HCT116 (cell line): ENCODE measurements around the gene RCBTB2. TPM values are rescaled to one million over a fixed set of nuclear protein-coding genes. Genes with fewer than 3 reads are reported as not detected.

Experiments
- ATAC-seq: fragments of 200-7000 bp; cut with Tn5 transposase; 2 replicates; pipeline ENCODE4 v1.9.1; 2020; ENCODE audit warnings: mild to moderate bottlenecking, moderate library complexity
- BruUV-seq: library from RNA; stranded (reverse); fragments of 400-500 nt; replicated peaks from 2 replicates; lab custom pipeline; 2021; lab: Mats Ljungman, UMichigan
- CTCF ChIA-PET: fragments of 300-600 bp; sonication (Branson Sonifier 250); formaldehyde crosslinking; loops from one replicate; lab custom pipeline; 2021; ENCODE audit warnings: antibody characterized with exemption; lab: Charles Lee
- POLR2A ChIA-PET: fragments of 300-600, 350-600 bp; sonication (Branson Sonifier 250); formaldehyde crosslinking; loops from one replicate; lab custom pipeline; 2021; ENCODE audit warnings: antibody characterized with exemption; lab: Charles Lee
- RAD21 ChIA-PET, 2 experiments: fragments of 300-600 bp; sonication (Branson Sonifier 250); formaldehyde crosslinking; loops; one replicate each; lab custom pipeline; 2023; ENCODE audit warnings: low total read pairs in 2 of 2; ENCODE audit not compliant: uncharacterized antibody in 2 of 2, unreplicated experiment in 2 of 2, low non-redundant PET in 1 of 2; lab: Charles Lee
- DNase-seq: peaks from one replicate; pipeline ENCODE4 v3.0.0-alpha.2; 2010; ENCODE audit warnings: low read depth, low spot score
- H2AFZ ChIP-seq: fragments of 200-600 bp; shearing (Covaris generic), sonication (generic); 2 replicates; pipeline ENCODE4 v1.6.1; 2017; ENCODE audit warnings: low read depth, mixed run types, mixed read lengths, antibody characterized with exemption, low read length; ENCODE audit not compliant: poor library complexity, severe bottlenecking
- H3K27ac ChIP-seq: 2 replicates; pipeline ENCODE4 v1.5.1; 2012; ENCODE audit warnings: low read depth, low read length
- H3K27me3 ChIP-seq: fragments of 200-600 bp; sonication (generic); 2 replicates; pipeline ENCODE4 v1.6.1; 2016; ENCODE audit warnings: mixed run types, low read length, mixed read lengths; ENCODE audit not compliant: insufficient read depth
- H3K36me3 ChIP-seq, 2 experiments: fragments of 200-500 bp in 1 of 2; fragments of 200-600 bp in 1 of 2; sonication (Bioruptor generic) in 1 of 2; sonication (generic) in 1 of 2; 2 replicates each; pipeline versions ENCODE4 v1.5.1 to v1.6.1; 2014 to 2016; ENCODE audit warnings: low read length in 2 of 2, inconsistent platforms in 1 of 2, mixed read lengths in 1 of 2, mixed run types in 1 of 2; ENCODE audit not compliant: insufficient read depth in 2 of 2, control insufficient read depth in 1 of 2
- H3K4me1 ChIP-seq, 2 experiments: fragments of 200-600 bp in 1 of 2; sonication (generic) in 1 of 2; 2 replicates each; pipeline versions ENCODE4 v1.5.1 to v1.6.1; 2012 to 2017; ENCODE audit warnings: low read length in 2 of 2, inconsistent platforms in 1 of 2, mild to moderate bottlenecking in 1 of 2, mixed read lengths in 1 of 2, mixed run types in 1 of 2, moderate library complexity in 1 of 2; ENCODE audit not compliant: insufficient read depth in 2 of 2, control insufficient read depth in 1 of 2
- H3K4me2 ChIP-seq: fragments of 200-600 bp; sonication (generic); 2 replicates; pipeline ENCODE4 v1.6.1; 2017; ENCODE audit warnings: mixed run types, low read length, mixed read lengths
- H3K4me3 ChIP-seq, 2 experiments: fragments of 200-600 bp in 1 of 2; sonication (generic) in 1 of 2; replicated peaks in 1 of 2; 2 replicates each; pipeline ENCODE4 v1.5.1; 2011 to 2016; ENCODE audit warnings: low read length in 2 of 2, control low read depth in 1 of 2, low read depth in 1 of 2, mild to moderate bottlenecking in 1 of 2, mixed read lengths in 1 of 2, mixed run types in 1 of 2
- H3K79me2 ChIP-seq: fragments of 200-600 bp; sonication (generic); 2 replicates; pipeline ENCODE4 v1.6.1; 2017; ENCODE audit warnings: mild to moderate bottlenecking, mixed run types, low read length, moderate library complexity, mixed read lengths; ENCODE audit not compliant: insufficient read depth
- H3K9ac ChIP-seq: fragments of 200-600 bp; sonication (generic); 2 replicates; pipeline ENCODE4 v1.6.1; 2016; ENCODE audit warnings: low read length, mixed read lengths
- H3K9me2 ChIP-seq: fragments of 200-600 bp; sonication (generic), shearing (Covaris generic); 2 replicates; pipeline ENCODE4 v1.6.1; 2017; ENCODE audit warnings: mixed run types, mild to moderate bottlenecking, moderate library complexity; ENCODE audit not compliant: insufficient read depth
- H3K9me3 ChIP-seq, 2 experiments: fragments of 200-500 bp in 1 of 2; fragments of 200-600 bp in 1 of 2; sonication (Bioruptor generic) in 1 of 2; sonication (generic) in 1 of 2; 2 replicates each; pipeline ENCODE4 v1.6.1; 2014 to 2017; ENCODE audit warnings: low read length in 2 of 2, mixed read lengths in 2 of 2, inconsistent platforms in 1 of 2, low read depth in 1 of 2, mild to moderate bottlenecking in 1 of 2, mixed run types in 1 of 2, moderate library complexity in 1 of 2; ENCODE audit not compliant: control insufficient read depth in 1 of 2, insufficient read depth in 1 of 2
- H4K20me1 ChIP-seq: fragments of 200-600 bp; sonication (generic), shearing (Covaris generic); 2 replicates; pipeline ENCODE4 v1.6.1; 2017; ENCODE audit warnings: mixed run types, mild to moderate bottlenecking, moderate library complexity; ENCODE audit not compliant: insufficient read depth
- CEBPB ChIP-seq: IDR thresholded peaks from 2 replicates; pipeline ENCODE4 v1.6.1; 2012; ENCODE audit warnings: low read depth
- EGR1 ChIP-seq: IDR thresholded peaks from 2 replicates; pipeline ENCODE4 v1.6.1; 2012; ENCODE audit warnings: low read depth
- SP1 ChIP-seq: IDR thresholded peaks from 2 replicates; pipeline ENCODE4 v1.6.1; 2012; ENCODE audit warnings: low read depth
- TCF7L2 ChIP-seq: IDR thresholded peaks from 2 replicates; pipeline ENCODE4 v1.7.0; 2011; ENCODE audit warnings: borderline replicate concordance, inconsistent platforms; ENCODE audit not compliant: insufficient read depth, insufficient read length; ENCODE audit errors: extremely low read depth
- ZFX ChIP-seq: fragments of 450-650 bp; IDR thresholded peaks from 2 replicates; pipeline ENCODE4 v1.6.1; 2017
- intact Hi-C: fragments of 100-400 bp; cut with micrococcal nuclease; formaldehyde crosslinking; loops from 2 replicates; pipeline ENCODE4 v1.10.0; 2022
- total RNA-seq: library from RNA; stranded (reverse); gene quantifications from one replicate; pipeline ENCODE4 v1.2.1, GENCODE V29; 2021; ENCODE audit not compliant: unreplicated experiment
- TF ChIP-seq, protein P1 (sequence below): IDR thresholded peaks from 2 replicates; pipeline ENCODE4 v1.6.1; 2012; ENCODE audit warnings: low read depth
- TF ChIP-seq, protein P2 (sequence below): IDR thresholded peaks from 2 replicates; pipeline ENCODE4 v1.6.1; 2011; ENCODE audit warnings: mild to moderate bottlenecking, low read length, moderate library complexity; ENCODE audit not compliant: insufficient replicate concordance; ENCODE audit errors: extremely low read depth

The RCBTB2 gene
- total RNA-seq, 1 experiment from 2014 or later, result 1.3 TPM

DNA sequence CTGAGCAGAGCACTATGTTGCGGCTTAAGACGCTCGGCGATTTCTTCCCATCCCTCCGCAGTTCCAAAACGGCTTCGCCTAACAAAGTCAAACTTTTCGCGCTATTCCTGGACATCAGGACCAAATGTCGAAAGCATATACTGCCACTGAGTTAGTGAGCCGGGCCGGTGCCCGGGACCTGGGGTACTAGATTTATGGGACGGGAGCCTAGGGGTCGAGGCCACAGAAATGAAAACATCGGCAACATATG, 699 bp downstream of the RCBTB2 start:
- no peaks in the 10 kb centered on the region for H4K20me1 ChIP-seq
- H3K36me3 ChIP-seq, result no peaks in the 10 kb centered on the region
- peaks cover 5 to 13% of the 10 kb centered on the region in 2 experiments; a peak in 2 of 4 replicates for H3K4me1 ChIP-seq
- no peak overlapping the region; the same call in 1 of the 2 replicates for H3K27ac ChIP-seq
- peak overlapping the region; percentile 94 for H2AFZ ChIP-seq
- POLR2A ChIA-PET, result interaction anchor here (0.6 to 0.9 kb wide), 2 partner anchors 10 to 15 kb away, joined by 3 to 4 read pairs; no protein-coding TSS in a partner anchor
- H3K4me3 ChIP-seq, result peak overlapping the region; percentile 51 to 66
- TF ChIP-seq SP1 (no peak), EGR1 (no peak), CEBPB (no peak), ZFX (no peak), TCF7L2 (no peak)
- TF ChIP-seq, protein P1, sequence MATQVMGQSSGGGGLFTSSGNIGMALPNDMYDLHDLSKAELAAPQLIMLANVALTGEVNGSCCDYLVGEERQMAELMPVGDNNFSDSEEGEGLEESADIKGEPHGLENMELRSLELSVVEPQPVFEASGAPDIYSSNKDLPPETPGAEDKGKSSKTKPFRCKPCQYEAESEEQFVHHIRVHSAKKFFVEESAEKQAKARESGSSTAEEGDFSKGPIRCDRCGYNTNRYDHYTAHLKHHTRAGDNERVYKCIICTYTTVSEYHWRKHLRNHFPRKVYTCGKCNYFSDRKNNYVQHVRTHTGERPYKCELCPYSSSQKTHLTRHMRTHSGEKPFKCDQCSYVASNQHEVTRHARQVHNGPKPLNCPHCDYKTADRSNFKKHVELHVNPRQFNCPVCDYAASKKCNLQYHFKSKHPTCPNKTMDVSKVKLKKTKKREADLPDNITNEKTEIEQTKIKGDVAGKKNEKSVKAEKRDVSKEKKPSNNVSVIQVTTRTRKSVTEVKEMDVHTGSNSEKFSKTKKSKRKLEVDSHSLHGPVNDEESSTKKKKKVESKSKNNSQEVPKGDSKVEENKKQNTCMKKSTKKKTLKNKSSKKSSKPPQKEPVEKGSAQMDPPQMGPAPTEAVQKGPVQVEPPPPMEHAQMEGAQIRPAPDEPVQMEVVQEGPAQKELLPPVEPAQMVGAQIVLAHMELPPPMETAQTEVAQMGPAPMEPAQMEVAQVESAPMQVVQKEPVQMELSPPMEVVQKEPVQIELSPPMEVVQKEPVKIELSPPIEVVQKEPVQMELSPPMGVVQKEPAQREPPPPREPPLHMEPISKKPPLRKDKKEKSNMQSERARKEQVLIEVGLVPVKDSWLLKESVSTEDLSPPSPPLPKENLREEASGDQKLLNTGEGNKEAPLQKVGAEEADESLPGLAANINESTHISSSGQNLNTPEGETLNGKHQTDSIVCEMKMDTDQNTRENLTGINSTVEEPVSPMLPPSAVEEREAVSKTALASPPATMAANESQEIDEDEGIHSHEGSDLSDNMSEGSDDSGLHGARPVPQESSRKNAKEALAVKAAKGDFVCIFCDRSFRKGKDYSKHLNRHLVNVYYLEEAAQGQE, result no peak
- TF ChIP-seq, protein P2, sequence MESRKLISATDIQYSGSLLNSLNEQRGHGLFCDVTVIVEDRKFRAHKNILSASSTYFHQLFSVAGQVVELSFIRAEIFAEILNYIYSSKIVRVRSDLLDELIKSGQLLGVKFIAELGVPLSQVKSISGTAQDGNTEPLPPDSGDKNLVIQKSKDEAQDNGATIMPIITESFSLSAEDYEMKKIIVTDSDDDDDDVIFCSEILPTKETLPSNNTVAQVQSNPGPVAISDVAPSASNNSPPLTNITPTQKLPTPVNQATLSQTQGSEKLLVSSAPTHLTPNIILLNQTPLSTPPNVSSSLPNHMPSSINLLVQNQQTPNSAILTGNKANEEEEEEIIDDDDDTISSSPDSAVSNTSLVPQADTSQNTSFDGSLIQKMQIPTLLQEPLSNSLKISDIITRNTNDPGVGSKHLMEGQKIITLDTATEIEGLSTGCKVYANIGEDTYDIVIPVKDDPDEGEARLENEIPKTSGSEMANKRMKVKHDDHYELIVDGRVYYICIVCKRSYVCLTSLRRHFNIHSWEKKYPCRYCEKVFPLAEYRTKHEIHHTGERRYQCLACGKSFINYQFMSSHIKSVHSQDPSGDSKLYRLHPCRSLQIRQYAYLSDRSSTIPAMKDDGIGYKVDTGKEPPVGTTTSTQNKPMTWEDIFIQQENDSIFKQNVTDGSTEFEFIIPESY, result no peak
- TF ChIP-seq, all 23 proteins: peak for 0
- CTCF ChIA-PET, result interaction anchor here (1.1 kb wide), 1 partner anchor 494 kb away, joined by 4 read pairs; the partner anchor contains the start of gene NUDT15
- peak overlapping the region; percentile 89 for H3K4me2 ChIP-seq
- RAD21 ChIA-PET, result interaction anchor here in 1 of 2 experiments (1.1 kb wide), 1 partner anchor 10 kb away, joined by 4 read pairs; no protein-coding TSS in a partner anchor
- H3K27me3 ChIP-seq, result no peaks in the 10 kb centered on the region
- H3K9ac ChIP-seq, result peak overlapping the region; percentile 75
- no TSS peak for BruUV-seq
- DNase-seq (no peak), ATAC-seq (no peak)
- no peaks in the 10 kb centered on the region for H3K9me2 ChIP-seq
- no peaks in the 10 kb centered on the region for H3K79me2 ChIP-seq
- intact Hi-C loops, result no loop called here
- H3K9me3 ChIP-seq, result no peaks in the 10 kb centered on the region
